Hepatocyte (in vitro differentiated cells): ENCODE results near the gene ADIPOR1.

ENCODE experiments used
- CTCF ChIP-seq: fragments of 200-600 bp; sonication (generic); IDR thresholded peaks from 2 replicates; pipeline ENCODE4 v1.5.1; 2016; ENCODE audit warnings: antibody characterized with exemption, mild to moderate bottlenecking; ENCODE audit not compliant: poor library complexity
- EZH2 ChIP-seq: fragments of 200-600 bp; sonication (generic); IDR thresholded peaks from 2 replicates; pipeline ENCODE4 v1.6.1; 2016; ENCODE audit warnings: antibody characterized with exemption, mild to moderate bottlenecking, borderline replicate concordance
- EZH2phosphoT487 ChIP-seq: fragments of 200-600 bp; sonication (generic); IDR thresholded peaks from one replicate; pipeline ENCODE4 v1.6.1; 2018; ENCODE audit warnings: antibody characterized with exemption, mild to moderate bottlenecking, low read depth, moderate library complexity; ENCODE audit not compliant: unreplicated experiment, severe bottlenecking

DNA sequence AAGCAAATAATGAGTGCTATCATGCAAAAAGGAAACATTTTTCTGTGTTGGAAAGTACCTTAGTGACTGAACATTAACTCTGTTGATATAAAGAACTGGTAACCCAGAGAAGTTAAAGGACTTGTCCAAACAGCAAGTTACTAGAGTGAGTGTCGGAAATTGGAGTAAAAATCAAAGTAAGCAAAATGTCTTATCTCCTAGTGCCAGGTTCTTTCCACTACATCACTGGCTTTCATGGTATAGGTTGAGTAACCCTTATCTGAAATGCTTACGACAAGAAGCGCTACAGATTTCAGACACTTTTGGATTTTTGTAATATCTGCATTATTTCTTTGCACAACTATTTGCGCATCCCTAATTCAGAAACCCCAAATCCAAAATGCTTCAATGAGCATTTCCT lies 52.8 kb downstream of the ADIPOR1 start:
- TF ChIP-seq CTCF: no peak
- no peak for TF ChIP-seq EZH2
- TF ChIP-seq EZH2phosphoT487: no peak
